GM18873 (cell line): ENCODE data around the gene OXTR.

ENCODE experiments used
- ATAC-seq: cut with Tn5 transposase; IDR thresholded peaks from one replicate; pipeline ENCODE4 v1.9.1; 2021; ENCODE audit warnings: mild to moderate bottlenecking, moderate library complexity, moderate number of reproducible peaks; ENCODE audit not compliant: unreplicated experiment, low FRiP score

OXTR gene

DNA sequence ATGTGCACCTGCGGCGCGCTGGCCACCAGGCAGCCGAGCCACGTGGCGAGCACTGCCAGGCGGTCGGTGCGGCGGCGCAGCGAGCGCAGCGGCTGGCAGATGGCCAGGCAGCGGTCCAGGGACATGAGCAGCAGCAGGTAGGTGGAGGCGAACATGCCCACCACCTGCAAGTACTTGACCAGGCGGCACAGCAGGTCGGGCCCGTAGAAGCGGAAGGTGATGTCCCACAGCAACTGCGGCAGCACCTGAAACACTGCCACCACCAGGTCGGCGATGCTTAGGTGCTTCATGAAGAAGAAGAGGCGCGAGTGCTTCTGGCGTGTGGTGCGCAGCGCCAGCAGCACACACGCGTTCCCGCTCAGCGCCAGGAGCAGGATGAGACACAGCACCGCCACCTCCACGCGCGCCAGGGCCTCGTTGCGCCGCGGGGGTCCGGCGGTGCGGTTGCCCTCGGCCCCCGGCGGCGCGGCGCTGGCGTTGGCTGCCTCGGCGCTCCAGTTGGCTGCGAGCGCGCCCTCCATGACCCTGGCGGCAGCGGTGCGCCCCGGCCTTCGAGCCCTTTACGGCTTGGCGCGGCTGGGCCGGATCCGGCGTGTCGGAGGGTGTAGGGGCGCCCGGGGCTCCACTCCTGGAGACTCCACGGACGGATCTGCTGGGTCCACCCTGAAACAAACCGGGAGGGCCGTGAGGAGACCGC, 1.6 kb downstream of the OXTR start:
- peak; percentile 36 for ATAC-seq

DNA sequence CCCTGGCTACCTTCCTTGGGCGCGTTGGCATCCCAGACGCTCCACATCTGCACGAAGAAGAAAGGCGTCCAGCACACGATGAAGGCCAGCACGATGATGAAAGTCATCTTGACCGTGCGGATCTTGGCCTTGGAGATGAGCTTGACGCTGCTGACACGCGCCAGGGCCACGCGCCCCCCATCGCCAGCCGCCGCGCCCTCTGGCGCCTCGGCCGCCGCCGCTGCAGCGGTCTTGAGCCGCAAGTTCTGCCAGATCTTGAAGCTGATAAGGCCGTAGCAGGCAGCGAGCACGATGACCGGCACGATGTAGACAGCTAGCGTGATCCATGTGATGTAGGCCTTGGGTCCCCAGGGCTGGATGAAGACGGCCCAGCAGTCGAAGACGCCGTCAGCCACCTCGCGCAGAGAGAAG, 2.2 kb downstream of the OXTR start:
- no peak for ATAC-seq

DNA sequence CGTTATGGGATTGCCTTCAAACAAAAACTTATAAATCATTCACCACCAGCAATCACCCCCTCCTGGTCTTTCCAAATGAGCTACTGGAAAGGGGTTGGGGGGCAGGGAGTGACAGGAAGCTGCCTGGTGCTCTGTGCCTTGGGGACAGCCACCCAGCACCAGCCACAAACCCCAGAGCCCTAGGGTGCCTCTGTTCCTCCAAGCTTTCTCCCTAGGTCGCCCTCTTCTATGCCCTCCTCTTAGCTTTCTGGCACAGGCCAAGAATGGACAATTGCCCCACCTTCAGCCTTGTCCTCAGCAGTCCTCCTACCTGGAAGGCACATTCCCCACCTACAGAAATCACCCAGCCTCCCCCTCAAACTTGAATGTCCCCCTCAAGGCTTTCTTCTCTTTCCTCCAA, 3.3 kb downstream of the OXTR start:
- no peak for ATAC-seq

DNA sequence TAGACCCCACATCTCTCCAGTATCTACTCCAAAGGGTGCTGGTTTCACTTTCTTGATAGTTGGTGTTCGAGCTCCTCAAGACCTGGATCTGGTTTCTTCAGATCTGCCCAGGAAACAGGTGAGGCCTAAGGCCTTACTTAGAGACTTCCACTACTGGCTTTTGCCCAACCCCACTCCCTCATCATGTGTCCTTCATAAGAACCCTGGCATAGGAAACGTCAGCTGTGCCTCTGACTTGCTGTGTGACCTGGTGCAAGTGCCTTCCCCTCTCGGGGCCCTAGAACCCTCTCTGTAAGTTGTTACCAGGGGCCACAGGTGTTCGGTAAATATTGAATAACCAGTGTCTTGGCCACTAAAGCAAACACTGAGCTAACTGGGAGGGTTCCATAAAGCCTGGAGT, 3.9 kb downstream of the OXTR start:
- ATAC-seq: no peak

DNA sequence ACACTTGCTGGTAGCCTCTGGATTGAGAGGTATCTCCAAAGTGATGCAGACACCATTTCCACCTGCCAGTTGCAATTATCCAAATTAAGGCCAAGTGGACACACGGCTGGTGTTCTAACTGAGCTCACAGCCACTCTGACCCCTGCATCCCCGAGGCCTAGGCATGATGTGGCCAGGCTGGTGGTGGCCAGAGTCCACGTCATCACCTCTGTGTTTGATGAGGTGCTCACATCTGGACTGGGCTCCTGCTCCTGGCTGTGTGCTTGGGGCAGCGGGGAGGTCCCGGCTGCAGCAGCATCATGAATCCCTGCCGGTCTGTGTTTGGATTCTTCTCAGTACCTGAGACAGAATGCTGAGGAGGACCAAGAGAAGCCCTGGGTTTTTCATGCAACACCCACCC, 4.9 kb downstream of the OXTR start:
- no peak for ATAC-seq

DNA sequence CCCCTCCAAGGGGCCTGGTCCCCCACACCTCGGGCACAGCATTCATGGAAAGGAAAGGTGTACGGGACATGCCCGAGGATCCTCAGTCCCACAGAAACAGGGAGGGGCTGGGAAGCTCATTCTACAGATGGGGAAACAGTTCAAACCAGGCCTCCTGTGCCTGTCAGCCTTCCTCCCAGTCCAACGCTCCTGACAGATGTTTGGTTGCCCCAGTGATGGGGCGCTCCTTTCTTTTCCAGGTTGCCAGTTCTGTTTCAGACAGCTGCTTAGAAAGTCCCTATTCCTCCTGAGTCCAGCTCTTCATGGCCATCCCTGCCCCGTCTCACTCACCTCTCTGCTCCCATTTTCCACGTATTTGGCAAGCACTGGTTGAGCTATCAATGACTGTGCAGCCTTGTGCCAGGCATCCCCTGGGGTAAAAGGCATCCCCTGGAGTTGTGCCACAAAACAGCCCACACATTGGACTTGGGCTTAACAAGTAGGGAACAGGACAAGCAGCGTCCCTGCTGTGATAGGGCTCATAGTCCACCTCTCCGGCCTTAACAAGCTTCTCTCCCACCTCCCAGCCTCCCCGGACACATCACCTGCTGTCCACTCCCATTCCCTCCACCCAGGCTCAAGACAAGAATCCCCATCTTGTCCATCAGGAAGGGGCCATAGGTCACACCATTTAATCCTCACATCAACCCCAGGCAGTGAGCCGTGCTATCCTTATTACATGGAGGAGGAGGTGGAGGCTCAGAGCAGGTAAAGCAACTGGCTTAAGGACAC, 6.6 kb downstream of the OXTR start:
- no peak for ATAC-seq

DNA sequence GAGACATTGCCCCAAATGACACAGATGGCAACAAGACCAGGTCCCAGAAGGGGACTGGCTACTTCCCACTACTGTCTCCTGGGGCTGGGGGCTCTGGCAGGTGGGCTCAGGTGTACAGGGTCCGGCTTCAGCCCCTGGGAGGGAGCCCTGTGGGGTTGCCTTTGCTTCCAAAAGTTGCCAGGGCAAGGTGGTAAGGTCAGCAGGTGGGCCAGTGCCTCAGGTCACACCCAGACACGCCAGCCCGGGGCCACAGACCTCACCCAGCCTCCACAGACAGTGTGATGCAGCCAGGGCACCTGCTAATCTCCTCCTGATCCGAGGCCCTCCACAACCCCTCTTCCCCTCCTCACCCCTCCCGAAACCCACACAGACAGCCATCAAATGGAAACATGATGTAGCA, 7.5 kb downstream of the OXTR start:
- no peak for ATAC-seq

DNA sequence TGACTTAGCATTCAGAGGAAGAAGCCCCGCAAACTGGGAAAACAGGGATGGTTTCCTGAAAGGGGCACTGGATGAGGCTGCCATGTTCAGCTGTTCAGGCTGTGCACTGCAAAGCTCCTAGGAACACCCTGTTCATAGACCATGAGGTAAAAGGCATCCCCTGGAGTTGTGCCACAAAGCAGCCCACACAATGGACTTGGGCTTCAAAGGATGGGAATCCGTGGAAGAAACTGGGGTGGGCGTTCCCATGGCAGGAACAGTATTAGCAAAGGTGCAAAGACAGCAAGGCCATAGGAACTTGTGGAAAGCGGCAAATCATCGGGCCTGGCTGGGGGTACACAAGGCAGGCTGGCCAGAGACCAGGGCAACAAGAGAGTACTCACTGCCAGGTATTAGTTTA, 8.9 kb downstream of the OXTR start:
- no peak for ATAC-seq

DNA sequence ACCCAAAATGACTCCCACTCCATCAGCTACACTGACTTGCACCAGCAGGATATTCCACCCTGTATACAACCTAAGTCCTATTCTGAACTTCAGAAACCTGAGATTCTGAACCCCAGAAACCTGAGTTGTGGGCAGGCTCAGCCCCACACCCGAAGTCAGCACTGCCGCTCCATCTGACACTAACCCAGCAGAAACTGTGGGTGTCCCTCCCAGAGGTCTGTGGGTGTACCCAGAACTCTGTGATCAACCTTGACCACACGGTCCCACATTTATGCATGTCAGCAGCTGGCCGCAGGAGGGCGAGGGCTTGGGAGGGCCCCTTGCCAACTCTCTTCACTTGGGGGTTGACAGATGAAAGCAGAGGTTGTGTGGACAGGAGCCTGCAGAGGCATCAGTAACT, 9.3 kb downstream of the OXTR start:
- ATAC-seq: no peak

DNA sequence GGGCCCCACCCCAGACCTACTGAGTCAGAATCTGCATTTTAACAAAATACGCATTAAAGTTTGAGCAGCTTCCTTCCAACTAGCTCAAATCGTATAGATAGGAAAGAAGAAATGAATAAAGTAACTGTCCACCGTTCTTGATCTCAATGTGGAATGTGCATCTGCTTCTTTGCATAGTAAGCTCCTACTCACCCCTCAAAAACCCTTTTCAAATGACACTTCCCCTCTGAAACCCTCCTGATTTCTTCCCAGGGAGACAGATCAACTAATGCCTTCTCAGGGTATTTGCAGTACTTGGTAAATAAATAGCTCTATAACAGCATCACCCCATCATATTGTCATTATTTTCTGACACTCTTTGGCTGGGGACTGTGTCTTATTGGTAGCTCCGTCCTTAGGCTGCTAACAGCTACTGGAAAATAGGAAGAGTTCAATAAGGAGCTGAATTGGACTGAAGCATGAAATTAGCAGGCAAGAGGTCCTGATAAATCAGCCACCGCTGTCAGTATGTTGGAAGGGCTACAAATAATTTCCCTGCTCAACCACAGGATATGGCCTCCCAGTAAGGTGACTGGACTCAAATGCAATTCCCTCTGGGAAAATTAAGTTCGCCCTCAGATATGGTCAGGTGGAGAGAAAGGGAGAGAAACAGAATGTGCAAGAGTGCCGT, 10.2 kb downstream of the OXTR start:
- ATAC-seq: no peak

DNA sequence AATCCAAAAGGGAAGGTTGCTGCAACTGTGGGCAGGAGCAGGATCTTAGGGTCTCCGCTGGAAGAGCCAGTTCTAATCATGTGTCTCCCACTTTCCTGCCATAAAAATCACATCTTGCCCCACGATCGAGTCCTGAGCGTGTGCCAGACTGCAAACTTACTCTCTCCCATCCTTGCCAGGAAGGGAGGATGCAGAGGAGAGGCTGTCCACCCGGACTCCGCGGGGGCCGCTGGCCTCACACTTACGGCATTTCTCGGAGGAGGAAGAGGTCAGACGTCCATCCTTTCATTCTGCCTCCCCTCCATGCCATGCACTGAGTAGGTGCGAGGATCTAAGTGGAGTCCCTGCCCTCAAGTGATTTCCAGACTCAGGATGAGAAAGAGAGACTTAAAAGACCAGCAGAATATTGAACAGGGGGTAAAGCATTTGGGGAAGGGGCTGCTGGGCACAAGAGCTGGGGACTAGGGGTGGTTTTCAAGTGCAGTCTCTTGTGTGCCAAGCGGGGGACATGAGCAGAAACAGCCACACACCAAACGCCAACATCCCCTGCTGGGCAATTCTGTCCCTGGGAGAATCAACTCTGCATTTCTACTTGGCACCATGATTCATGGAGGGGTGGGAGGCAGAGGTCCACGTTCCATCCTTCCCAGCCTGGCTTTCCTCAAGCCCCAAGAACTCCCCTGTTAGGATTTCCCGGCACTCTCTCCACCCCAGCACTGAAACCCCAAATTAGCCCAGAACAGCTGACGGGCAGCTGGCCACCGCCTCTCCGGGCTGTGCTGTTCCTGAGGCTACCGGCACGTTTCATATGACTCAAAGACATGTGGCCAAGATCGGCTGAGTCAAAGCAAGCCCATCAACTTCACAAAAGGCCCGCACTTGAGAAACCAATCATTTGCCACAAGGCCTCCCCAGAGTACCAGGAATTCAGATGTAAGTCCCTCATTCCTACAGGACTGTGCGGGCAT, 11.6 kb downstream of the OXTR start:
- no peak for ATAC-seq

DNA sequence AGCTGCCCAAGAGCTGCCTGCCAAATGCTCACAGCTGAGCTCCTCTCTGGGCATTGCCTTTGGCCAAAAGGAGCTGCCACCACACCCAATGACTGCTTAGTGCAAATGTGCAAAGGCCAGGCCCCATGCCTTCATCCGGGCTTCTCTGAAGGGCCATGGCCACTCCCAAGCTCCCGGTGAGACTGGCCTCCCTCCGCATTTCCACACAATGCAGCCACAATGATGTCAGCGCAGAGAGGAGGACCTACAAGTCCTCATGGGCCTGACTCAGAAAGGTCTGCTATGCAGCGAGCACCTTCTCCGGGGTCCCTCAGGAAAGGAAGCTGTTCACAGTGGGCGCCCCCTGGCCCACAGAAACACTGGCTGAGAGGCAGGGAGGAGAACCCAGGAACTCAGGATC, 12.7 kb downstream of the OXTR start:
- ATAC-seq: no peak

DNA sequence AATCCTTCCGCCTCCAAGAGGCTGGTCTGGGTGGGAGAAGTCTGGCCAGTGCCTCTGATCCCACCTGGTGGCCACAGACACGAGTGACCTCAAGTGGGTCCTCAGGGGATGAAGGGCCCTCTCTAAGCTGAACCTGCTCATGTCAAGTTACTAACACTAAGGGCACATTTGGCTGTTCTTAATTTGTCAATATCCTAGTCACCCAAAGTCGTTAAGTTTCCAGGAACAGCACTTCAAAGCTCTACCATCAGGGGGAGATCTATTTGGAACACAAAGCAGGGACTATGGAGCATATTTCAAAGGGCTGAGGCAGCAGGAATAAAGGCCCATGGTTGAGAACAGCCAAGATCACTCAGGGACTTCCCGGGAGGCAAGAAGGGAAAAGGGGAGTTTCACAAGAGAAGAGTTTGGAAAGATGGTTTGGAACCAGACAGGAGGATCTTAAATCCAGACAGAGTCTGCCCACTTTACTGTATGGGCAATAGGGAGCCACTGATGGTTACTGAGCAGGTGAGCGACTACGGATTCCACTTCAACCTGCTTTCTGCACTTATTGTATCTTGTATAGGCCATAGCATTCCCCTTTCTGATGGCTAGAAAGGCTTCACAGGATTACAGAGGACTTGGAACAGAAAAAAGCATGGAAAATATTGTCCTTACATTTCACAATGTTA, 13.7 kb downstream of the OXTR start:
- ATAC-seq: no peak

DNA sequence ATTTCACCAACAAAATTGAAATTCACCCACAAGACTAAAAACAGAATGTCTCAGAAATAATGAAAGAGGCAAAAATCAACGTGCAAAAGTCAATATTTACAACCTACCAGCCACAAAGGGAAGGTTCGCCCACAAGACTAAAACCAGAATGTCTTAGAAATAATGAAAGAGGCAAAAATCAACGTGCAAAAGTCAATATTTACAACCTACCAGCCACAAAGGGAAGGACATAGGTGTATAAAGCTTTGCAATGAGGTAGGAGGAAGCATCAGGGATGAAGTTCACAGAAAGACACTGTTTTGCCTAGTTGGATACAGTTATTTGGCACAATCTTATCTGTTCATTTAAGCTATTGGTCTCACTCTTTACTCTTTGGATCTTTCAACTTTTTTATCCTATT, 14.3 kb downstream of the OXTR start:
- no peak for ATAC-seq

DNA sequence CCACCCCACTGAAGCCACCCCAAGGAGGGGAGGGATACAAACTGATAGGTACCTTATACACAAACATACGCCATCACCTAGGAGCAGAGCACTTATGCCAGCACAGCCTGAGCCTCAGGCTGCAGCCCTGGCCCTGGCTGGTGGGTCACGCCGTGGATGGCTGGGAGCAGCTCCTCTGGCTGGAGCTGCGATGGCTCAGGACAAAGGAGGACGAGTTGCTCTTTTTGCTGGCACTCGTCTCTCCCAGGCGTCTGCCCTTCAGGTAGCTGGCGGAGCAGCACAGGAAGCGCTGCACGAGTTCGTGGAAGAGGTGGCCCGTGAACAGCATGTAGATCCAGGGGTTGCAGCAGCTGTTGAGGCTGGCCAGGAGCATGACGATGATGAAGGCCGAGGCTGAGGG, 16.6 kb downstream of the OXTR start:
- ATAC-seq: no peak

DNA sequence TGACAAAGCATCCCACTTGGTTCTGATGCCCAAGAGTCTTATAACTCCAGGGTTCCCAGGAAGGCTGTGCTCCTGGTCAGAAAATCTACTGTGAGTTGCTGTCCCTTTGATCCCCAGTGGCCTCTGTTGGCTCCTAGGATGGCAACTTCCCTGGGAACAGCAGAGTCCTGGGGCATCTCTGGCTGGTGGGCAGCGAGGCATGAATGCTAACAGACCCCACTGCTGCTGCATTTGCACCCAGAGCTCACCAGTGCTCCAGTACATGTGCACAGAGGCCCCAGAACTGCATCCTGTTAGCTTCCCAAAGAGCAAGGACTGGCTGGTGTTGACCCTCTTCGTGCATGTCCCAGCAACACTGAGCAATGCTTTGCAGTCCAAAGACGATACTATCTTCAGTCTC, 20.1 kb downstream of the OXTR start:
- ATAC-seq: no peak

DNA sequence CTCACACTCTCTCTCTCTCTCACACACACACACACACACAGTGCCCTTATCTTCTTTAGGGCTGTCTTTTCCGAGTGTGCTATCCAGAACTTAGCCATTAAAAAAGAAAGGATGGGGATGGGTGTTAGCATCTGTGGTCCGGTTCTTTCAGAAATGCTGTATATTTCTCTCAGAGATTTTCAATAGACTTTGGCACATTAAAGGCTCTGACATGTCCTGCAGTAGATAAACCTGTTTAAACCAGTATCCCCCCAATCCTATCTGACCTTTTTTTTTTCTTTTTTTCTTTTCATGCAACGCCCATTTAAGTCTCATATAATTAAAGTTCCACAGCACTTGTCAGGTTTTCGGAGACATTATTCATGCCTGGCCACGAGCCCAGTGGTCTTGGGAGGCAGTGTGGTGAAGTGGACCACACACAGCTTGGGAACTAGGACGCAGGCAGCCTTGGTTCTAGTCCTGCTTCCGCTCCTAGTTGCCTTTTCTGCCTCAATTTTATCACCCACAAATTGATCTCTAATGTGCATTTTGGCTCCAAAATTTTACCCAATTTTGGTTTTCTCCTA, 22.6 kb downstream of the OXTR start:
- no peak for ATAC-seq

DNA sequence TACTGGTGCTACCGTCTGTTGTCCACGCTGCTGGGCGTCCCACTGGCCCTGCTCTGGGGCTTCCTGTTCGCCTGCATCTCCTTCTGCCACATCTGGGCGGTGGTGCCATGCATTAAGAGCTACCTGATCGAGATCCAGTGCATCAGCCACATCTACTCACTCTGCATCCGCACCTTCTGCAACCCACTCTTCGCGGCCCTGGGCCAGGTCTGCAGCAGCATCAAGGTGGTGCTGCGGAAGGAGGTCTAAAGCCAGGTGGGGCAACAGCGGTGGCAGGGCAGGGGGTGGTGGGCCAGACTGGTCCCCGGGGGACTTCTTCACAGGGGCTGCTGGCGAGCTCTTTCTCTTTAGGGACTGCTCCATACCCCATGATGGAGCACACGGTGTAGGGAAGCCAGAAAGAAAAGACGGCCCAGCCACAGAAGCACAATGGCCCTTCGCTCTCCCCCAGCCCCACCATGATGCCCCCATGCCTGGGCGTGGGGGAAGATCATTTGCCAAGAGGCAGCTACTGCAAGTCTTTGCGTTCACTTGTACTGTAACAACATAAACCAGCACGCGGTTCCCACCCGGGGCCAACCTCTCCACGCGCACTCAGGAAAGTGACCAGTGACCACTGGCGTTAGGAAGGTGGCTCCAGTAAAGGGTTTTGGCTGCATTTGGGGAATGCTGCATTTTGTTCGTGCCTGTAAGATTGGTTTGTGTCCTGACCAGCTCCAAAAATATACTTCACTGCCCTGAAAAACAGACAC, 23.6 kb downstream of the OXTR start:
- ATAC-seq: no peak

DNA sequence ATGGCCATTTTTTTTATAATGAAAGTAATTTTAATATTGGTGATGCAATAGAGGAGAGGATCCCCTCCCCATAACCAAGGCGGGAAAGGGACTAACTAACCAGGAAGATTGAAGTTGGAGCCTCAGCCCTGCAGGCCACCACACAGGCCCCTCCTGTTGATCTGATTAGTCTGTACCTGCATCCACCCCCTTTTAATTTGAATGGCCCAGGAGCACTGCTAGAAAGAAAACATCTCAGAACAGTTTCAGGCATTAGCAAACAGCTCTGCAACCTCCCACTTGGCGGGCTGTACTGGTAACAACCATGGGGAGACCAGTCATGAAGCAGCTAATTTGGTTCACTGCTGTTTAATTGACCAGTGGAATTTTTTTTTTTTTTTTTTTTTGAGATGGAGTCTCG, 25.5 kb downstream of the OXTR start:
- no peak for ATAC-seq
